ENCODE measurements around the gene BCL2L2.
A peak's percentile ranks its signal among the peaks of the same experiment; 100 is the strongest.

BCL2L2 gene

GRCh38 chr14:23347406-23348296, 41.0 kb downstream of the BCL2L2 start:
- H3K4me3 ChIP-seq (ENCODE audit: low read depth, low read length), result no peak overlapping the region
- no peak for DNase-seq (ENCODE audit: low read depth)
- no peak for TF ChIP-seq CTCF (conservative IDR thresholded peaks at IDR 0.05; ENCODE audit: low read depth, low read length)

DNA sequence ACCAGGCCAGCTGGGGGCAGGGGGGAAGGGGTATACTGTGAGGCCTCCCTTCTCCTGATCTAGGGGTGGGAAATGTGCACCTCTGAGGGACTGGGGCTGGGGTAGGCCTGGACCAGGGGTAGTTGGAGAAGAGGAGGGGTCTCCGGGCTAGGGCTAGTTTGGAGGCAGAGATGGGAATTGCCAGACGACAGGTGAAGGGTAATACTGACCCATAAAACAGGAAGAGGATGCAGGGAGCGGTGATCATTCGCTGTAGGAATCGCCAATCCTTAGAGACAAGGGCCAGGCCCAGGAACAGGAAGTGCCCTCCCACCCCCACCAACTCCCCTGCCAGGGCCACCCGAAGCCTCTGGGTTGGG, 41.6 kb downstream of the BCL2L2 start:
- no peak for DNase-seq (ENCODE audit: low read depth)
- TF ChIP-seq CTCF (conservative IDR thresholded peaks at IDR 0.05; ENCODE audit: low read depth, low read length), result no peak
- no peak overlapping the region for H3K4me3 ChIP-seq (ENCODE audit: low read depth, low read length)

DNA sequence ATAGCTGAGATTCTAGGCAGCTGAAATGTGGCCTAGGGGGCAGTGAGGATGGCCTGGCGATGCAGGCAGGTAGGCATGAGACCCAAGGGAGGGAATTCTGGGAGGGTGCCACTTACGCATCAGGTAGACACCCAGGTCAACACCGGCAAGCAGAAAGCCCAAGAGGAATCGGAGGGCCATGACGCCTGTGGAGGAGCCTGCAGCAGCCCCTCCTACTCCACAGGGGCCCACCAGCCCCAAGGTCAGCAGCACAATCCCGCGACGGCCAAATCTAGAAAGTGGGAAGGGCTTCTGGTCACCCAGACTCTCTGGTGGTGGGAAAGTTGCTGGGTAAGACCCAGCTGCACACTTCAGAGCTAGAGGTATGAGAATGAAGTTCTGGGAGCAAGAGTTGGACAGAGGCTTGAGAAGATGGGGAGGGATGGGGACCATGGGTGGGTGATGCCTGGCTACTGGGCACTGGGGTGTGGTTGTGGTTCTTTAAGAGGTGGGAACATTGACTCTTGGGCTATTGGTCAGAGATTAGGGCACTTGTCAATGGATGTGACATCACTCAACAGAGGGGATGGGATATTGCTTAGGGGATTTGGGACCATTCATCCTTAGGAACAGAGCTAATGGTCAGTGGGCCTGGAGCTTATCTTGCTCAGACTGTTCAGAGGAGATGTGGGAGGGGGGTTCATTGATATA, 42.7 kb downstream of the BCL2L2 start:
- DNase-seq (ENCODE audit: low read depth), result no peak

GRCh38 chr14:23351681-23352505, 45.3 kb downstream of the BCL2L2 start:
- peak overlapping the region; percentile 69 for H3K4me3 ChIP-seq (ENCODE audit: low read depth, low read length)
- no peak for DNase-seq (ENCODE audit: low read depth)
- TF ChIP-seq CTCF (conservative IDR thresholded peaks at IDR 0.05; ENCODE audit: low read depth, low read length), result no peak

More for the DNA sequence above, 42.7 kb downstream of the BCL2L2 start:
- H3K4me3 ChIP-seq (ENCODE audit: low read depth, low read length), result no peak overlapping the region
- no peak for TF ChIP-seq CTCF (conservative IDR thresholded peaks at IDR 0.05; ENCODE audit: low read depth, low read length)

- DNase-seq (ENCODE audit: low read depth), result peak; percentile 92
- peak within 1 kb of the TSS; percentile 69 for H3K4me3 ChIP-seq (ENCODE audit: low read depth, low read length)
- TF ChIP-seq CTCF (conservative IDR thresholded peaks at IDR 0.05; ENCODE audit: low read depth, low read length), result no peak
Measured at GRCh38 chr14:23352506-23353432, 46.1 kb downstream of the BCL2L2 start, which contains the start of gene SLC22A17. Gene SLC22A17, minus strand, starts transcription at chr14:23352887.

DNA sequence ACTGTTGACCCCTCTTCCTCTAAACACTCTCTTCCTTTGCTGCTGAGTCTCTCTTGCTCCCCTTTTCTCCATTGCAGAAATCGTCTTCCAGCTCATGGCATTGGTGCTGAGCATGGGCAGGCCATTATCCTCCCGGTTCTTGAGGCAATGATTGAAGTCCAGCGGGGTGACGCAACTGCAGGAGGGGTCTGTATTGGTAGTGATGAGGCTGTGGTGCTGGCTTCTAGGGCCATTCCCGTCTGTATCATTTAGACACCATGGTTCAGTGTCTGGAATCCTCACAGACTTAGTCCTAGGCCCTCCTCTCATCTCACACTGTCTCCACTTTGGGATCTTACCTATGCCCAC, 46.8 kb downstream of the BCL2L2 start:
- TF ChIP-seq CTCF (conservative IDR thresholded peaks at IDR 0.05; ENCODE audit: low read depth, low read length), result no peak
- H3K4me3 ChIP-seq (ENCODE audit: low read depth, low read length), result no peak overlapping the region
- DNase-seq (ENCODE audit: low read depth), result no peak

Measured in choroid plexus epithelial cell (primary cell).